Stimulated activated CD8-positive, alpha-beta memory T cell treated with anti-CD3 and anti-CD28 coated beads, Interleukin-12 subunit alpha, Interleukin-12 subunit beta, amount 100 ng/mL, for 4 hours (primary cell): ENCODE results near the gene PRKCB.
"Not testable (repeated sequence)": the region's sequence is repeated elsewhere in the genome, so short reads cannot be mapped to it uniquely, and the experiment has no call there.

Source experiments
- DNase-seq: peaks from one replicate; pipeline ENCODE4 v3.0.0-alpha.2; 2020; ENCODE audit warnings: low read depth

PRKCB gene

GRCh38 chr16:24094660-24095059 lies 258.9 kb downstream of the PRKCB start:
- DNase-seq = no peak

GRCh38 chr16:24098896-24099295 lies 263.1 kb downstream of the PRKCB start:
- DNase-seq = no peak

GRCh38 chr16:24101431-24101830 lies 265.6 kb downstream of the PRKCB start:
- no peak for DNase-seq

GRCh38 chr16:24102209-24102660 lies 266.5 kb downstream of the PRKCB start:
- DNase-seq = no peak

GRCh38 chr16:24105471-24105870 lies 269.7 kb downstream of the PRKCB start:
- DNase-seq = not testable (repeated sequence)

GRCh38 chr16:24108090-24108489 lies 272.3 kb downstream of the PRKCB start:
- DNase-seq = not testable (repeated sequence)

GRCh38 chr16:24111724-24112302 lies 276.0 kb downstream of the PRKCB start:
- DNase-seq = no peak

- no peak for DNase-seq
Observed at GRCh38 chr16:24113115-24113745, 277.4 kb downstream of the PRKCB start.

GRCh38 chr16:24114876-24115275 lies 279.1 kb downstream of the PRKCB start:
- DNase-seq = no peak

- no peak for DNase-seq
Observed at GRCh38 chr16:24116046-24116776, 280.4 kb downstream of the PRKCB start.

GRCh38 chr16:24116989-24117388 lies 281.2 kb downstream of the PRKCB start:
- no peak for DNase-seq

- no peak for DNase-seq
Observed at GRCh38 chr16:24117680-24118079, 281.9 kb downstream of the PRKCB start.

GRCh38 chr16:24118126-24118821 lies 282.5 kb downstream of the PRKCB start:
- DNase-seq = no peak

- DNase-seq = no peak
Observed at GRCh38 chr16:24119807-24120206, 284.0 kb downstream of the PRKCB start.

- no peak for DNase-seq
Observed at GRCh38 chr16:24123275-24123674, 287.5 kb downstream of the PRKCB start.

- DNase-seq = no peak
Observed at GRCh38 chr16:24124291-24124690, 288.5 kb downstream of the PRKCB start.

- DNase-seq = no peak
Observed at GRCh38 chr16:24125214-24125613, 289.4 kb downstream of the PRKCB start.

GRCh38 chr16:24129412-24129918 lies 293.7 kb downstream of the PRKCB start:
- no peak for DNase-seq

- DNase-seq = no peak
Observed at GRCh38 chr16:24130494-24131085, 294.8 kb downstream of the PRKCB start.

- DNase-seq = no peak
Observed at GRCh38 chr16:24131294-24131693, 295.5 kb downstream of the PRKCB start.

GRCh38 chr16:24132048-24132796 lies 296.4 kb downstream of the PRKCB start:
- no peak for DNase-seq
